Posterior cingulate gyrus (tissue), 11 donors: ENCODE measurements around the gene PTPRN2.

Source experiments
- DNase-seq, 10 donors: peaks; one replicate each; pipeline versions ENCODE4 v3.0.0 to v3.0.0-alpha.2; 2020 to 2021; ENCODE audit warnings: mixed read lengths in 3 of 10
- intact Hi-C: fragments of 100-400 bp; cut with DNase I; formaldehyde crosslinking; loops from one replicate; pipeline ENCODE4 v1.15.1; 2023

The PTPRN2 gene

GRCh38 chr7:158270106-158270775, 317.4 kb downstream of the PTPRN2 start:
- intact Hi-C loops, result no loop called here

GRCh38 chr7:158268816-158269535, 318.6 kb downstream of the PTPRN2 start:
- intact Hi-C loops, result no loop called here
- DNase-seq, result peak in 4 of 10 donors; percentile 6 to 79 (median 33)

More at GRCh38 chr7:158270106-158270775, 317.4 kb downstream of the PTPRN2 start:
- DNase-seq, result peak in 2 of 10 donors; percentile 77 to 84

GRCh38 chr7:158267742-158268435, 319.7 kb downstream of the PTPRN2 start:
- peak in 4 of 10 donors; percentile 5 to 76 (median 38) for DNase-seq
- intact Hi-C loops, result no loop called here

- intact Hi-C loops, result no loop called here
- peak in 5 of 10 donors; percentile 7 to 76 (median 11) for DNase-seq
These were observed 320.5 kb downstream of the PTPRN2 start for GRCh38 chr7:158266817-158267741.

- peak in 4 of 10 donors; percentile 4 to 72 (median 29) for DNase-seq
- intact Hi-C loops, result no loop called here
These were observed 321.2 kb downstream of the PTPRN2 start for GRCh38 chr7:158266426-158266816.

GRCh38 chr7:158265743-158266080, 321.9 kb downstream of the PTPRN2 start:
- peak in 3 of 10 donors; percentile 4 to 59 (median 53) for DNase-seq
- intact Hi-C loops, result no loop called here

- intact Hi-C loops, result no loop called here
- DNase-seq, result peak in 3 of 10 donors; percentile 3 to 66 (median 53)
These were observed 322.5 kb downstream of the PTPRN2 start for GRCh38 chr7:158264881-158265742.

GRCh38 chr7:158263964-158264748, 323.5 kb downstream of the PTPRN2 start:
- intact Hi-C loops, result no loop called here
- DNase-seq, result peak in 4 of 10 donors; percentile 4 to 54 (median 21)

GRCh38 chr7:158263110-158263963, 324.3 kb downstream of the PTPRN2 start:
- intact Hi-C loops, result no loop called here
- peak in 3 of 10 donors; percentile 5 to 77 (median 65) for DNase-seq

- intact Hi-C loops, result no loop called here
- peak in 2 of 10 donors; percentile 3 to 7 for DNase-seq
These were observed 325.1 kb downstream of the PTPRN2 start for GRCh38 chr7:158262284-158263109.

- peak in 2 of 10 donors; percentile 72 to 73 for DNase-seq
These were observed 326.0 kb downstream of the PTPRN2 start for GRCh38 chr7:158261362-158262235.

GRCh38 chr7:158260567-158261361, 326.9 kb downstream of the PTPRN2 start:
- intact Hi-C loops, result no loop called here
- DNase-seq, result peak in 2 of 10 donors; percentile 74 to 76

More at GRCh38 chr7:158261362-158262235, 326.0 kb downstream of the PTPRN2 start:
- intact Hi-C loops, result no loop called here

- intact Hi-C loops, result no loop called here
These were observed 327.8 kb downstream of the PTPRN2 start for GRCh38 chr7:158259671-158260418.

GRCh38 chr7:158259141-158259540, 328.5 kb downstream of the PTPRN2 start:
- DNase-seq, result peak in 2 of 10 donors; percentile 33 to 75

More at GRCh38 chr7:158259671-158260418, 327.8 kb downstream of the PTPRN2 start:
- peak in 1 of 10 donors; percentile 7 for DNase-seq

More at GRCh38 chr7:158259141-158259540, 328.5 kb downstream of the PTPRN2 start:
- intact Hi-C loops, result no loop called here
